GM12878 (cell line): ENCODE results near the gene GLI1.

Experiments
- CHD2 ChIP-seq: IDR thresholded peaks from 2 replicates; pipeline ENCODE4 v1.6.1; 2011; ENCODE audit warnings: low read depth, low read length, improper control_type of control experiment, borderline replicate concordance
- EP300 ChIP-seq, 2 experiments: fragments of 150-350 bp in 1 of 2; IDR thresholded peaks; 2 replicates each; pipeline ENCODE4 v1.6.1; 2011 to 2012; ENCODE audit warnings: low read depth in 2 of 2, low read length in 2 of 2, borderline replicate concordance in 1 of 2, improper control_type of control experiment in 1 of 2, inconsistent platforms in 1 of 2; ENCODE audit not compliant: control insufficient read depth in 1 of 2
- ETV6 ChIP-seq, 2 experiments: fragments of 450-650 bp in 1 of 2; IDR thresholded peaks in 1 of 2; conservative IDR thresholded peaks in 1 of 2; 2 replicates each; pipeline ENCODE4 v1.6.1; 2014; ENCODE audit warnings: antibody characterized with exemption in 1 of 2, borderline replicate concordance in 1 of 2, low read depth in 1 of 2, mild to moderate bottlenecking in 1 of 2, moderate library complexity in 1 of 2
- EZH2 ChIP-seq: IDR thresholded peaks from 2 replicates; pipeline ENCODE4 v1.6.1; 2012; ENCODE audit warnings: low read depth, mild to moderate bottlenecking, control low read depth, inconsistent platforms, low read length, borderline replicate concordance; ENCODE audit not compliant: control insufficient read depth
- FOXM1 ChIP-seq: IDR thresholded peaks from 2 replicates; pipeline ENCODE4 v1.6.1; 2012; ENCODE audit warnings: low read depth, mild to moderate bottlenecking, inconsistent platforms, low read length, moderate library complexity
- GATAD2B ChIP-seq: fragments of 450-650 bp; conservative IDR thresholded peaks from 2 replicates; pipeline ENCODE4 v1.6.1; 2017; ENCODE audit warnings: low read depth, mild to moderate bottlenecking, moderate library complexity
- KDM1A ChIP-seq: fragments of 200-600 bp; sonication (generic); IDR thresholded peaks from 2 replicates; pipeline ENCODE4 v1.6.1; 2016; ENCODE audit warnings: borderline replicate concordance
- POLR2A ChIP-seq: IDR thresholded peaks from 2 replicates; pipeline ENCODE4 v1.6.1; 2011; ENCODE audit warnings: low read depth, mild to moderate bottlenecking, low read length
- SP1 ChIP-seq: IDR thresholded peaks from one replicate; pipeline ENCODE4 v1.6.1; 2011; ENCODE audit warnings: low read depth, low read length
- SUZ12 ChIP-seq: fragments of 200-600 bp; sonication (generic); IDR thresholded peaks from one replicate; pipeline ENCODE4 v1.6.1; 2018; ENCODE audit warnings: antibody characterized with exemption, mild to moderate bottlenecking; ENCODE audit not compliant: unreplicated experiment
- TF ChIP-seq, protein P1 (sequence below), 3 experiments: IDR thresholded peaks in 2 of 3; conservative IDR thresholded peaks in 1 of 3; 2 replicates each; pipeline ENCODE4 v1.5.1; 2011; ENCODE audit warnings: low read depth in 3 of 3, low read length in 3 of 3, mild to moderate bottlenecking in 3 of 3, control low read depth in 2 of 3, moderate library complexity in 2 of 3, inconsistent platforms in 1 of 3, mixed read lengths in 1 of 3; ENCODE audit not compliant: control insufficient read depth in 2 of 3, insufficient read depth in 1 of 3; ENCODE audit errors: extremely low read depth in 1 of 3

DNA sequence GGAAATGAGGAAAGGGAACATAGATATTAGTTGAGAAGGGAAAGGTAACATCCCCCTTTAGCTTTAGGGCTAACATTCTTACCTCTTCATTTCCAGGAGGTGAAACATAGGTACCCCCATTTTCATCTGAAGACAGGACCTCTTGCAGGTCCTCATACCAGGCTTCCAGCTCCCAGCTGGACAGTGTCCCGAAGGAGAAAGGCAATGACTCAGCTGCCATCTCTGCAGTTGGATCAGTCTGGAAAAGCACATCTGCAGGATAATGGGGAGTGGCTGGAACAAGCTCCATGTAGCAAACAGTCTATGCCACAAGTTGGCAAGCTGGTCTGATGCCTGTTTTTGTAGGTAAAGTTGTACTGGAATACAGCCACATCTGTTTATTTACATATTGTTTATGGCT, 57.6 kb downstream of the GLI1 start:
- TF ChIP-seq SUZ12 (no peak), EP300 (IDR thresholded peaks at IDR 0.05; ENCODE audit: borderline replicate concordance in 1 of 2, control insufficient read depth in 1 of 2, low read depth in 2 of 2, low read length in 2 of 2) (no peak), GATAD2B (no peak), POLR2A (no peak; the same call in 1 of the 2 replicates), ETV6 (conservative IDR thresholded peaks at IDR 0.05 in 1 of 2, IDR thresholded peaks at IDR 0.05 in 1 of 2; ENCODE audit: borderline replicate concordance in 1 of 2, low read depth in 1 of 2) (no peak), EZH2 (no peak), FOXM1 (no peak), CHD2 (no peak), KDM1A (no peak), SP1 (no peak)
- TF ChIP-seq, protein P1, sequence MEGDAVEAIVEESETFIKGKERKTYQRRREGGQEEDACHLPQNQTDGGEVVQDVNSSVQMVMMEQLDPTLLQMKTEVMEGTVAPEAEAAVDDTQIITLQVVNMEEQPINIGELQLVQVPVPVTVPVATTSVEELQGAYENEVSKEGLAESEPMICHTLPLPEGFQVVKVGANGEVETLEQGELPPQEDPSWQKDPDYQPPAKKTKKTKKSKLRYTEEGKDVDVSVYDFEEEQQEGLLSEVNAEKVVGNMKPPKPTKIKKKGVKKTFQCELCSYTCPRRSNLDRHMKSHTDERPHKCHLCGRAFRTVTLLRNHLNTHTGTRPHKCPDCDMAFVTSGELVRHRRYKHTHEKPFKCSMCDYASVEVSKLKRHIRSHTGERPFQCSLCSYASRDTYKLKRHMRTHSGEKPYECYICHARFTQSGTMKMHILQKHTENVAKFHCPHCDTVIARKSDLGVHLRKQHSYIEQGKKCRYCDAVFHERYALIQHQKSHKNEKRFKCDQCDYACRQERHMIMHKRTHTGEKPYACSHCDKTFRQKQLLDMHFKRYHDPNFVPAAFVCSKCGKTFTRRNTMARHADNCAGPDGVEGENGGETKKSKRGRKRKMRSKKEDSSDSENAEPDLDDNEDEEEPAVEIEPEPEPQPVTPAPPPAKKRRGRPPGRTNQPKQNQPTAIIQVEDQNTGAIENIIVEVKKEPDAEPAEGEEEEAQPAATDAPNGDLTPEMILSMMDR (IDR thresholded peaks at IDR 0.05 in 2 of 3, conservative IDR thresholded peaks at IDR 0.05 in 1 of 3; ENCODE audit: control insufficient read depth in 2 of 3, extremely low read depth in 1 of 3, insufficient read depth in 1 of 3, low read depth in 3 of 3, low read length in 3 of 3), result no peak
